GM18858 (cell line): ENCODE results near the gene HRH3.

Experiments
- ATAC-seq: cut with Tn5 transposase; IDR thresholded peaks from one replicate; pipeline ENCODE4 v1.9.1; 2021; ENCODE audit not compliant: unreplicated experiment

The HRH3 gene

GRCh38 chr20:62244644-62245108 is 24.6 kb upstream of the HRH3 start:
- no peak for ATAC-seq

GRCh38 chr20:62243906-62244515 is 23.9 kb upstream of the HRH3 start:
- no peak for ATAC-seq

- no peak for ATAC-seq
Measured at GRCh38 chr20:62243106-62243505, 23.0 kb upstream of the HRH3 start.

GRCh38 chr20:62242176-62242575 is 22.1 kb upstream of the HRH3 start:
- ATAC-seq = no peak

GRCh38 chr20:62241506-62241905 is 21.4 kb upstream of the HRH3 start:
- ATAC-seq = no peak

GRCh38 chr20:62240020-62240685 is 20.1 kb upstream of the HRH3 start:
- ATAC-seq = no peak

GRCh38 chr20:62239278-62239879 is 19.3 kb upstream of the HRH3 start:
- ATAC-seq = no peak

- no peak for ATAC-seq
Measured at GRCh38 chr20:62238569-62239277, 18.6 kb upstream of the HRH3 start.

- peak; percentile 92 for ATAC-seq
Measured at GRCh38 chr20:62237801-62238568, 17.9 kb upstream of the HRH3 start, which contains the start of gene OSBPL2. Gene OSBPL2 (plus strand): TSS chr20:62238521. CDS start chr20:62256185, 17,664 bp downstream.

- ATAC-seq = no peak
Measured at GRCh38 chr20:62237514-62237800, 17.4 kb upstream of the HRH3 start.

GRCh38 chr20:62236766-62237513 is 16.9 kb upstream of the HRH3 start:
- no peak for ATAC-seq

GRCh38 chr20:62236200-62236599 is 16.1 kb upstream of the HRH3 start:
- ATAC-seq = no peak

- ATAC-seq = no peak
Measured at GRCh38 chr20:62235777-62236157, 15.7 kb upstream of the HRH3 start.

- no peak for ATAC-seq
Measured at GRCh38 chr20:62235001-62235776, 15.1 kb upstream of the HRH3 start.

- no peak for ATAC-seq
Measured at GRCh38 chr20:62234339-62234738, 14.3 kb upstream of the HRH3 start.

- ATAC-seq = no peak
Measured at GRCh38 chr20:62233684-62234083, 13.6 kb upstream of the HRH3 start.

- no peak for ATAC-seq
Measured at GRCh38 chr20:62232770-62233645, 12.9 kb upstream of the HRH3 start.

- ATAC-seq = no peak
Measured at GRCh38 chr20:62232194-62232593, 12.1 kb upstream of the HRH3 start.

- ATAC-seq = no peak
Measured at GRCh38 chr20:62231292-62231691, 11.2 kb upstream of the HRH3 start.
